HepG2 (cell line): ENCODE data around the gene EXOC6B. TPM values are rescaled to one million over a fixed set of nuclear protein-coding genes. Genes with fewer than 3 reads are reported as not detected.

Experiments
- DMTF1 ChIP-seq: sonication (generic); formaldehyde crosslinking; IDR thresholded peaks from 2 replicates; pipeline ENCODE4 v1.4.0; 2020; ENCODE audit warnings: mild to moderate bottlenecking, missing genetic modification reagents
- FOXA3 ChIP-seq: IDR thresholded peaks from 2 replicates; pipeline ENCODE4 v1.6.1; 2016; ENCODE audit warnings: missing genetic modification reagents, missing compliant biosample characterization
- SKIL ChIP-seq: sonication (generic); formaldehyde crosslinking; IDR thresholded peaks from 2 replicates; pipeline ENCODE4 v1.8.0; 2022; ENCODE audit warnings: missing genetic modification reagents, mild to moderate bottlenecking, moderate library complexity, borderline replicate concordance
- SMAD3 ChIP-seq: sonication (generic); formaldehyde crosslinking; IDR thresholded peaks from 2 replicates; pipeline ENCODE4 v1.4.0; 2020; ENCODE audit warnings: missing genetic modification reagents
- SNAPC4 ChIP-seq: sonication (generic); formaldehyde crosslinking; IDR thresholded peaks from 2 replicates; pipeline ENCODE4 v1.4.0; 2020; ENCODE audit warnings: mild to moderate bottlenecking, missing genetic modification reagents
- TFE3 ChIP-seq: IDR thresholded peaks from 2 replicates; pipeline ENCODE4 v1.6.1; 2016
- TP53 ChIP-seq: sonication (generic); formaldehyde crosslinking; conservative IDR thresholded peaks from 2 replicates; pipeline ENCODE4 v1.4.0; 2020; ENCODE audit warnings: missing genetic modification reagents
- ZFP91 ChIP-seq: sonication (generic); formaldehyde crosslinking; IDR thresholded peaks from 2 replicates; pipeline ENCODE4 v1.9.0; 2022; ENCODE audit warnings: missing genetic modification reagents, mild to moderate bottlenecking, borderline replicate concordance
- ZNF20 ChIP-seq: sonication (generic); formaldehyde crosslinking; IDR thresholded peaks from 2 replicates; pipeline ENCODE4 v1.4.0; 2020; ENCODE audit warnings: mild to moderate bottlenecking, moderate library complexity, missing genetic modification reagents
- ZNF232 ChIP-seq: sonication (generic); formaldehyde crosslinking; IDR thresholded peaks from 2 replicates; pipeline ENCODE4 v1.4.0; 2020; ENCODE audit warnings: missing genetic modification reagents, borderline replicate concordance
- ZNF431 ChIP-seq: sonication (generic); formaldehyde crosslinking; IDR thresholded peaks from 2 replicates; pipeline ENCODE4 v1.9.0; 2022; ENCODE audit warnings: missing genetic modification reagents, low read depth, mild to moderate bottlenecking, borderline replicate concordance
- ZNF800 ChIP-seq: sonication (generic); formaldehyde crosslinking; IDR thresholded peaks from 2 replicates; pipeline ENCODE4 v1.4.0; 2020; ENCODE audit warnings: missing genetic modification reagents
- ZNF83 ChIP-seq: sonication (generic); formaldehyde crosslinking; IDR thresholded peaks from 2 replicates; pipeline ENCODE4 v1.4.0; 2020; ENCODE audit warnings: missing genetic modification reagents, mild to moderate bottlenecking, borderline replicate concordance
- polyA plus RNA-seq, 8 experiments: library from polyadenylated mRNA; depleted of rRNA in 3 of 8; stranded (reverse) in 7 of 8; unstranded in 1 of 8; fragments of >200 nt; fragmentation: Illumina TruSeq in 4 of 8; extraction: Trizol in 4 of 8; gene quantifications; 2 replicates each; pipeline versions ENCODE4 v1.2.1 to v1.2.3, GENCODE V29; 2011 to 2016; ENCODE audit warnings: low read depth in 4 of 8, missing spikeins in 1 of 8, mixed read lengths in 1 of 8; ENCODE audit not compliant: insufficient read depth in 1 of 8
- total RNA-seq, 5 experiments: library from RNA; depleted of rRNA; stranded (reverse); fragments of >200 nt; fragmentation: Illumina TruSeq; extraction: Trizol; gene quantifications; 2 replicates each; pipeline ENCODE4 v1.2.3, GENCODE V29; 2016; ENCODE audit warnings: low read depth in 1 of 5

The EXOC6B gene
- total and polyA plus RNA-seq, 2 of the 13 experiments (the other 11 are each of a cell fraction or from before 2014, with no cell fraction given), result 9.1 to 15.9 TPM

GRCh38 chr2:72757177-72757775, 68.6 kb downstream of the EXOC6B start (continued):
- TF ChIP-seq TFE3, result peak; percentile 54; the same call in 1 of the 2 replicates
- 0 out of 2 replicates have a peak, but pooled peaks have one; percentile 55 for TF ChIP-seq SMAD3 (CRISPR knock-in tag)
- 0 out of 2 replicates have a peak, but pooled peaks have one; percentile 61 for TF ChIP-seq TP53 (CRISPR knock-in tag)
- no peak for TF ChIP-seq SNAPC4 (CRISPR knock-in tag)
- no peak for TF ChIP-seq ZNF232 (CRISPR knock-in tag)
- no peak for TF ChIP-seq ZNF20
- no peak for TF ChIP-seq ZFP91 (CRISPR knock-in tag)
- TF ChIP-seq FOXA3 (CRISPR knock-in tag), result peak; percentile 94
- 0 out of 2 replicates have a peak, but pooled peaks have one; percentile 15 for TF ChIP-seq SKIL (CRISPR knock-in tag)
- TF ChIP-seq ZNF800 (CRISPR knock-in tag), result no peak
- TF ChIP-seq ZNF431, result no peak
- no peak for TF ChIP-seq ZNF83 (CRISPR knock-in tag)
- no peak for TF ChIP-seq DMTF1 (CRISPR knock-in tag)
